SK-N-SH treated with all-trans-retinoic acid at 6 μM for 48 hours (cell line): ENCODE results near the gene NSMF.
"Not testable (repeated sequence)": the region's sequence is repeated elsewhere in the genome, so short reads cannot be mapped to it uniquely, and the experiment has no call there.

Experiments
- ARNTL ChIP-seq: fragments of 450-650 bp; formaldehyde crosslinking; IDR thresholded peaks from 2 replicates; pipeline ENCODE4 v1.5.0; 2020; ENCODE audit warnings: low read depth, mild to moderate bottlenecking, moderate library complexity, borderline replicate concordance
- CREB5 ChIP-seq: fragments of 250-450 bp; sonication (Bioruptor Pico); IDR thresholded peaks from 2 replicates; pipeline ENCODE4 v1.5.1; 2020; ENCODE audit warnings: low read depth, mild to moderate bottlenecking, moderate library complexity
- OSR1 ChIP-seq: fragments of 250-450 bp; sonication (Bioruptor Pico); IDR thresholded peaks from 2 replicates; pipeline ENCODE4 v1.8.0; 2022; ENCODE audit warnings: moderate library complexity, mild to moderate bottlenecking, inconsistent platforms
- PATZ1 ChIP-seq: fragments of 250-450 bp; sonication (Bioruptor Pico); IDR thresholded peaks from 2 replicates; pipeline ENCODE4 v1.8.0; 2020; ENCODE audit warnings: mild to moderate bottlenecking, moderate library complexity, borderline replicate concordance
- PPARA ChIP-seq: fragments of 250-450 bp; sonication (Bioruptor Pico); IDR thresholded peaks from 2 replicates; pipeline ENCODE4 v1.5.0; 2020; ENCODE audit warnings: mild to moderate bottlenecking, borderline replicate concordance
- TCF4 ChIP-seq: fragments of 250-450 bp; sonication (Bioruptor Pico); IDR thresholded peaks from 2 replicates; pipeline ENCODE4 v1.8.0; 2021; ENCODE audit warnings: mild to moderate bottlenecking, moderate library complexity, borderline replicate concordance
- ZFP30 ChIP-seq: fragments of 450-650 bp; formaldehyde crosslinking; IDR thresholded peaks from 2 replicates; pipeline ENCODE4 v1.5.0; 2022; ENCODE audit warnings: mild to moderate bottlenecking, moderate library complexity

GRCh38 chr9:137466389-137467085 is 7.4 kb upstream of the NSMF start:
- TF ChIP-seq CREB5; ZFP30 (CRISPR knock-in tag); PPARA (CRISPR knock-in tag); TCF4; OSR1 (CRISPR knock-in tag); ARNTL (CRISPR knock-in tag); PATZ1 (CRISPR knock-in tag): not testable (repeated sequence)
